Ovary (tissue), 3 donors: ENCODE results near the gene TPD52L2.

ENCODE experiments used
- EP300 ChIP-seq: sonication (generic); formaldehyde crosslinking; IDR thresholded peaks from one replicate; pipeline ENCODE4 v1.6.1; 2017; ENCODE audit warnings: antibody characterized with exemption
- POLR2A ChIP-seq: fragments of 450-650 bp; IDR thresholded peaks from one replicate; pipeline ENCODE4 v1.6.1; 2017; ENCODE audit warnings: antibody characterized with exemption, mild to moderate bottlenecking, moderate library complexity
- TF ChIP-seq, protein P1 (sequence below), 3 donors: fragments of 450-650 bp in 2 of 3; fragments of 200-600 bp in 1 of 3; IDR thresholded peaks; one replicate each; pipeline versions ENCODE4 v1.5.1 to v1.8.0; 2016 to 2022; ENCODE audit warnings: antibody characterized with exemption in 3 of 3, mild to moderate bottlenecking in 1 of 3
- donor health status: DM: no; HTN: no; CAD: no.

- TF ChIP-seq, protein P1, sequence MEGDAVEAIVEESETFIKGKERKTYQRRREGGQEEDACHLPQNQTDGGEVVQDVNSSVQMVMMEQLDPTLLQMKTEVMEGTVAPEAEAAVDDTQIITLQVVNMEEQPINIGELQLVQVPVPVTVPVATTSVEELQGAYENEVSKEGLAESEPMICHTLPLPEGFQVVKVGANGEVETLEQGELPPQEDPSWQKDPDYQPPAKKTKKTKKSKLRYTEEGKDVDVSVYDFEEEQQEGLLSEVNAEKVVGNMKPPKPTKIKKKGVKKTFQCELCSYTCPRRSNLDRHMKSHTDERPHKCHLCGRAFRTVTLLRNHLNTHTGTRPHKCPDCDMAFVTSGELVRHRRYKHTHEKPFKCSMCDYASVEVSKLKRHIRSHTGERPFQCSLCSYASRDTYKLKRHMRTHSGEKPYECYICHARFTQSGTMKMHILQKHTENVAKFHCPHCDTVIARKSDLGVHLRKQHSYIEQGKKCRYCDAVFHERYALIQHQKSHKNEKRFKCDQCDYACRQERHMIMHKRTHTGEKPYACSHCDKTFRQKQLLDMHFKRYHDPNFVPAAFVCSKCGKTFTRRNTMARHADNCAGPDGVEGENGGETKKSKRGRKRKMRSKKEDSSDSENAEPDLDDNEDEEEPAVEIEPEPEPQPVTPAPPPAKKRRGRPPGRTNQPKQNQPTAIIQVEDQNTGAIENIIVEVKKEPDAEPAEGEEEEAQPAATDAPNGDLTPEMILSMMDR (IDR thresholded peaks at IDR 0.05) = no peak
- TF ChIP-seq POLR2A (no peak), EP300 (no peak)
These were observed 58.6 kb downstream of the TPD52L2 start for GRCh38 chr20:63923651-63924050.
